Femur (tissue), 1 donor: ENCODE measurements around the gene PROSER3.
"Not testable (repeated sequence)": the region's sequence is repeated elsewhere in the genome, so short reads cannot be mapped to it uniquely, and the experiment has no call there.

Experiments
- DNase-seq: peaks from one replicate; pipeline ENCODE4 v3.0.0-alpha.2; 2017

Gene PROSER3

DNA sequence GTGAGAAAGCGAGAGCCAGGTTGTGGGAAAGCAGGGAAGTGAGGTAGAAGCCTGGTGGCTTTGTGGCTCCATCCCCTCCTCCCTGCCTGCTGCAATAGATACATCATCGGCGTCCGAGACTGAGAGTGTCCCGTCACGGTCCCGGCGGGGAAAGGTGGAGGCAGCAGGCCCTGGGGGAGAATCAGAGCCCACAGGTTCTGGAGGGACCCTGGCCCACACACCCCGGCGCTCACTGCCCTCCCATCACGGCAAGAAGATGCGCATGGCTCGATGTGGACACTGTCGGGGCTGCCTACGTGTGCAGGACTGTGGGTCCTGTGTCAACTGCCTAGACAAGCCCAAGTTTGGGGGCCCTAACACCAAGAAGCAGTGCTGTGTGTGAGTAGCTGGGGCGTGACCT lies 35.1 kb upstream of the PROSER3 start:
- DNase-seq: peak; percentile 8

DNA sequence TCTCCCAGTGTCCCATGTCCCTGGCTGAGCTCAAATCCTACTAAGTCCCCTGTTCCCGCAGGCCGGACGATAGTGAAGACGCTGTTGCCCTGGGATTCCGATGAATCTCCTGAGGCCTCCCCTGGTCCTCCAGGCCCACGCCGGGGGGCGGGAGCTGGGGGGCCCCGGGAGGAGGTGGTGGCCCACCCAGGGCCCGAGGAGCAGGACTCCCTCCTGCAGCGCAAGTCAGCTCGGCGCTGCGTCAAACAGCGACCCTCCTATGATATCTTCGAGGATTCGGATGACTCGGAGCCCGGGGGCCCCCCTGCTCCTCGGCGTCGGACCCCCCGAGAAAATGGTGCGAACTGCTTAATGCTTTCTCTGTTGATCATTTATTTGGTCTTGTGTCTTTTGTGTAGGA lies 34.3 kb upstream of the PROSER3 start:
- DNase-seq: no peak

DNA sequence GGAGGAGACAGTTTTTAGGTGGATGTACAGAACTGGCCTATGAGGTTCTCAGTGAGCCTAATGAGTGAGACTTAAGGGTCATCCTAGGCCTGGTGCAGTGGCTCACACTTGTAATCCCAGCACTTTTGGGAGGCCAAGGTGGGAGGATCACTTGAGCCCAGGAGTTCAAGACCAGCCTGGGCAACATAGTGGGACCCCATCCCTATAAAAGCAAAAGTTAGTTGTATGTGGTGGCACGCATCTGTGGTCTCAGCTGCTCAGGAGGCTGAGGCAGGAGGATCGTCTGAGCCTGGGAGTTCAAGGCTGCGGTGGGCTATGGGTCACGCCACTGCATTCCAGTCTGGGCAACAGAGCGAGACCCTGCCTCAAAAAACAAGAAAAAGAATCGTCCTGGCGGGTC lies 33.8 kb upstream of the PROSER3 start:
- DNase-seq: not testable (repeated sequence)

DNA sequence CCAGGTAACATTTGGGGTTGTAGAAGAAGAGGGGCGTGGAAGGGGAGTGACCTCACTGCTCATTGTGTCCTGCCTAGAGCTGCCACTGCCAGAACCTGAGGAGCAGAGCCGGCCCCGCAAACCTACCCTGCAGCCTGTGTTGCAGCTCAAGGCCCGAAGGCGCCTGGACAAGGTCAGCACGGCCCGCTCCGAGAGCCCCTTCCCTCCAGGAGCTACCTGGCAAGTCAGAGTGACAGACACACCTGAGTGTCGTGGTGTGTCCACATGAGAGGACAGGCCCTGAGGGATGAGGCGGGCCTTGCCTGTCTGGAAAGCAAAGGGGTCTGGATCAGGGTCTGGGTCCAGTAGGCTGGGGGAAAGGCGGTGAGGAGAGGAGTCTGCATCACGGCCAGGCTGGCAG lies 33.4 kb upstream of the PROSER3 start:
- DNase-seq: peak; percentile 14

DNA sequence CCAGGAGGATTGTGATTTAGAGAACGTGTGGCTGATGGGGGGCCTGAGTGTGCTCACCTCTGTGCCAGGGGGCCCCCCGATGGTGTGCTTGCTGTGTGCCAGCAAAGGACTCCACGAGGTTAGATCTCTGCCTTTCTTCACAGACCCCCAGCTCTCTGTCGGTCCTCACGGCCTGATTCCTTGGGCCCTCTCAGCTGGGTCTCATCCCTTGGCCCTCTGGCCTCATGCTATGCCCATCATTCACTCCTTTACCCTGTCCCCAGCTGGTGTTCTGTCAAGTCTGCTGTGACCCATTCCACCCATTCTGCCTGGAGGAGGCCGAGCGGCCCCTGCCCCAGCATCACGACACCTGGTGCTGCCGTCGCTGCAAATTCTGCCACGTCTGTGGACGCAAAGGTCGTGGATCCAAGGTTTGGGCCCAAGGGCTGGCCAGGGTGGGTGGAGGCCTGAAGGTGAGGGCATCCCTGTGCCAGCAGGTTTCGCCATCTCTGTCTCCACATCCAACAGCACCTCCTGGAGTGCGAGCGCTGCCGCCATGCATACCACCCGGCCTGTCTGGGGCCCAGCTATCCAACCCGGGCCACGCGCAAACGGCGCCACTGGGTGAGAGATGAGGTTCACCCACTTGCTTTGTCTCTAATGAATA lies 32.6 kb upstream of the PROSER3 start:
- no peak for DNase-seq

DNA sequence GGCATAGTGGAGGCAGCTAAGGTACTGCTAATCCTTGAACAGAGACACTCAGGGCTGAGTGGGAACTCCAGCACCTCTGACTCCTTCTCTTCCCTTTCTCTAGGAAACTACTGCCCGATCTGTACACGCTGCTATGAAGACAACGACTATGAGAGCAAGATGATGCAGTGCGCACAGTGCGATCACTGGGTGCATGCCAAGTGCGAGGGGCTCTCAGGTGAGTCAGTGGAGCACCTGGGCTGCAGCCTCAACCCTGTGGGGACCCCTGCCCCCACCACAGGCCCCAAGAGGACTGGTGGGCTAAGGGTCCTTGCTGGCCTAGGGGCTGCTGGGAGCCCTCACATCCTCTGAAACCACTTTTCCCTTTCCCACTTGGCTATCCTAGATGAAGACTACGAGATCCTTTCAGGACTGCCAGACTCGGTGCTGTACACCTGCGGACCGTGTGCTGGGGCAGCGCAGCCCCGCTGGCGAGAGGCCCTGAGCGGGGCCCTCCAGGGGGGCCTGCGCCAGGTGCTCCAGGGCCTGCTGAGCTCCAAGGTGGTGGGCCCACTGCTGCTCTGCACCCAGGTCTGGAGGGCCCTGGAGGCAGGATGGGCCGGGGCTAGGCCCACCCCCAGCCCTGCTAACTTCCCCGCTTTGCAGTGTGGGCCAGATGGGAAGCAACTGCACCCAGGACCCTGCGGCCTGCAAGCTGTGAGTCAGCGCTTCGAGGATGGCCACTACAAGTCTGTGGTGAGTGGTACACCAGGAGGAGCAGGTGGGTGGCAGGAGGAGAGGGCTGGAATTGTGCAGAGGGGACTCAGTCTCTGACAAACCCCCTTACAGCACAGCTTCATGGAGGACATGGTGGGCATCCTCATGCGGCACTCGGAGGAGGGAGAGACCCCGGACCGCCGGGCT lies 30.7 kb upstream of the PROSER3 start:
- no peak for DNase-seq

DNA sequence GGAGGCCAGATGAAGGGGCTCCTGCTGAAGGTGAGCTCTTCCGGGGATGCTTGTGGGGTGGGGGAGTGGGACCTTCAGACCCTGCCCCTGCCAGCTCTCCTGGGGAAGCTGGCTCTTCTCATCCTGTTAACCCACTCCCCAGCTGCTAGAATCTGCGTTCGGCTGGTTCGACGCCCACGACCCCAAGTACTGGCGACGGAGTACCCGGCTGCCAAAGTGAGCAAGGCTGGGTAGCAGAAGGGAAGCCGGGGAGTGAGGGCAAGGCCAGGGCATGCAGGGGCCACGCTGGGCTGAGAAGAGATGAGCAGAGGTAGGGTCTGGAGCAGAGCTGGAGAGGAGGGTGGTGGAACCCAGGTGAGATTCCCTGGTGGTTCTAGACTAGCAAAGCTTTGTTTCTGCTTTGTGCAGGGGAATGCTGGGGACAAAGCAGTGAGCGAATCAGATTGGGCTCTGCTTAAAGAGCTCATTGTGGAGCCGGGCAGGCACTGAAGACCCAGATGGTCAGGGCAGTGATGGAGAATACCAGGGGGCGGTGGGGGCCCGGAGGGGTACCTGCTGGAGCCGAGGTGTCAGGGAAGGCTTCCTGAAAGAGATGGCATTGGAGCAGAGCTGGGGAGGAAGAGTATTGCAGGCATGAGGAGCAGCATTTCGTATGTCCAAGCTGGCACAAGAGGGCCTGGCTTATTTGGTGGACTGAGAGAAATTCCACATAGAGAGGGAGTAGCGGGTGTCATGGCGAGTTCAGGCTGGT lies 29.8 kb upstream of the PROSER3 start:
- no peak for DNase-seq

DNA sequence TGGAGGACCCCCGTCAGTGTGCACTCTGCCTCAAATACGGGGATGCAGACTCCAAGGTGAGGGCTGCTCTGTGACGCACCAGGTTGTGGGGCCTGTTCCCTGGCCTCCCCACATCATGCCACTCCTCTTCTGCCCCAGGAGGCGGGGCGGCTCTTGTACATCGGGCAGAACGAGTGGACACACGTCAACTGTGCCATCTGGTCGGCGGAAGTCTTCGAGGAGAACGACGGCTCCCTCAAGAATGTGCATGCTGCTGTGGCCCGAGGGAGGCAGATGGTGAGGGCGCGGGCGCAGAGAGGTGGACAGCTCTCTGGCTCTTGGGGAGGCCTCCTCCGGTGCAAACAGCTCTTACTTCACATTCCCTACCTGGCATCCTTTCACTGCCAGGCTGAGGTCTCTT lies 29.0 kb upstream of the PROSER3 start:
- DNase-seq: no peak

DNA sequence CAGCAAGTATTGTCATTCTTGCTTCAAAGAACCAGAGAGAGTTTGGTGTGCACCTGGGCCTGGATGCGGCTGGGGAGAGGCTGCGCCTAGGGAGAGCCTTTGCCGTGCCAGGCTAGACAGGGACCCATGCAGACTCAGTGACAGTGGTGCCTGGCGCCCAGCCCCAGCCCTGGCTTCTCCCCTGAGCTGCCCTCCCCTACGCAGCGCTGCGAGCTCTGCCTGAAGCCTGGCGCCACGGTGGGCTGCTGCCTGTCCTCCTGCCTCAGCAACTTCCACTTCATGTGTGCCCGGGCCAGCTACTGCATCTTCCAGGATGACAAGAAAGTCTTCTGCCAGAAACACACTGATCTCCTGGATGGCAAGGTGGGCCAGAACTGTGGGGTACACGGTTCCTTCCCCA lies 28.2 kb upstream of the PROSER3 start:
- DNase-seq: no peak

DNA sequence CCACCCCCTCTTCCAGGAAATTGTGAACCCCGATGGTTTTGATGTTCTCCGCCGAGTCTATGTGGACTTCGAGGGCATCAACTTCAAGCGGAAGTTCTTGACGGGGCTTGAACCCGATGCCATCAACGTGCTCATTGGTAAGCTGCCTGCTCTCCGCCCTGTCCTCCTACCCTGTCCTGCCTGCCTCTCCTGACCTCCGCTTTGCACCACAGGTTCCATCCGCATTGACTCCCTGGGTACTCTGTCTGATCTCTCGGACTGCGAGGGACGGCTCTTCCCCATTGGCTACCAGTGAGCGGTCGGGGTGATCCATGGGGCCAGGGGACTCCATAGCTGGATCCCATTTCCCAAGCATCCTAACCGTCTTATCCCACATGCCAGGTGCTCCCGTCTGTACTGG lies 27.6 kb upstream of the PROSER3 start:
- DNase-seq: no peak

DNA sequence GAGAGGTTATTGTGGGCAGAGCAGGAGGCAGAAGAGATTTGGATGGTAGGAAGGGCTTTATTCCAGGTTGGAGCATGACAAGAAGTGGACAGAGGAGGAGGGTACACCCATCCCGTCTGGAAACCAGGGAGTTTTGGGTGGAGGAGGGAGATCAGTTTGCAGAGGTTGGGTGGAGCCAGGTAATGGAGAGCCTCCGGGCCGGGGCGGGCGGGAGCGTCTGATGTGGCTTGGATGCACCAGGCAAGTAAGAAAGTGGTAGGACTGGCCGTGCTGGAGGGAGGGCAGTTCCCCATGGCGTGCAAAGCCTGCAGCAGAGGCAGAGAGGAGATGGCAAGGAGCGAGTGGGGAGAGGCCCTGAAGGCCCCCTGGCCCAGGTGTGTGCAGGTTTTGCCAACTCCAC lies 26.6 kb upstream of the PROSER3 start:
- no peak for DNase-seq

DNA sequence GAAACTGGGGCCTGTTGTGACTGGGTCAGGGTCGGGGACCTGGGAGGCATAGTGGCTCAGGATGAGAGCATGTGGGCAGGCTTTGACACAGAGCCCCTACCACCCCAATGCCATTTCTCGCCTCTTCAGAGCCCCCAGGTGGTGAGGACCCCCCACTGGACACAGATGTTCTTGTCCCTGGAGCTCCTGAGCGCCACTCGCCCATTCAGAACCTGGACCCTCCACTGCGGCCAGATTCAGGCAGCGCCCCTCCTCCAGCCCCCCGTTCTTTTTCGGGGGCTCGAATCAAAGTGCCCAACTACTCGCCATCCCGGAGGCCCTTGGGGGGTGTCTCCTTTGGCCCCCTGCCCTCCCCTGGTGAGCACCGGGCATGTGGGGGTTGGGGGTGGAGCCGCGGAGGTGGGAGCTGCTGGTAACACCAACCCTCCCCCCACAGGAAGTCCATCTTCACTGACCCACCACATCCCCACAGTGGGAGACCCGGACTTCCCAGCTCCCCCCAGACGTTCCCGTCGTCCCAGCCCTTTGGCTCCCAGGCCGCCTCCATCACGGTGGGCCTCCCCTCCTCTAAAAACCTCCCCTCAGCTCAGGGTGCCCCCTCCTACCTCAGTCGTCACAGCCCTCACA lies 26.1 kb upstream of the PROSER3 start:
- no peak for DNase-seq

DNA sequence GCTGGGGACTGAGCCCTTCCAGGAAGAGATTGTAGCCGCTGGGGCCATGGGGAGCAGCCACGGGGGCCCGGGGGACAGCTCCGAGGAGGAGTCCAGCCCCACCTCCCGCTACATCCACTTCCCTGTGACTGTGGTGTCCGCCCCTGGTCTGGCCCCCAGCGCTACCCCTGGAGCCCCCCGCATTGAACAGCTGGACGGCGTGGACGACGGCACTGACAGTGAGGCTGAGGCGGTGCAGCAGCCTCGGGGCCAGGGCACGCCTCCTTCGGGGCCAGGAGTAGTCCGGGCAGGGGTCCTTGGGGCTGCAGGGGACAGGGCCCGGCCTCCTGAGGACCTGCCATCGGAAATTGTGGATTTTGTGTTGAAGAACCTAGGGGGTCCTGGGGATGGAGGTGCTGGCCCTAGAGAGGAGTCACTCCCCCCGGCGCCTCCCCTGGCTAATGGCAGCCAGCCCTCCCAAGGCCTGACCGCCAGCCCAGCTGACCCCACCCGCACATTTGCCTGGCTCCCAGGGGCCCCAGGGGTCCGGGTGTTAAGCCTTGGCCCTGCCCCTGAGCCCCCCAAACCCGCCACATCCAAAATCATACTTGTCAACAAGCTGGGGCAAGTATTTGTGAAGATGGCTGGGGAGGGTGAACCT lies 25.3 kb upstream of the PROSER3 start:
- no peak for DNase-seq

DNA sequence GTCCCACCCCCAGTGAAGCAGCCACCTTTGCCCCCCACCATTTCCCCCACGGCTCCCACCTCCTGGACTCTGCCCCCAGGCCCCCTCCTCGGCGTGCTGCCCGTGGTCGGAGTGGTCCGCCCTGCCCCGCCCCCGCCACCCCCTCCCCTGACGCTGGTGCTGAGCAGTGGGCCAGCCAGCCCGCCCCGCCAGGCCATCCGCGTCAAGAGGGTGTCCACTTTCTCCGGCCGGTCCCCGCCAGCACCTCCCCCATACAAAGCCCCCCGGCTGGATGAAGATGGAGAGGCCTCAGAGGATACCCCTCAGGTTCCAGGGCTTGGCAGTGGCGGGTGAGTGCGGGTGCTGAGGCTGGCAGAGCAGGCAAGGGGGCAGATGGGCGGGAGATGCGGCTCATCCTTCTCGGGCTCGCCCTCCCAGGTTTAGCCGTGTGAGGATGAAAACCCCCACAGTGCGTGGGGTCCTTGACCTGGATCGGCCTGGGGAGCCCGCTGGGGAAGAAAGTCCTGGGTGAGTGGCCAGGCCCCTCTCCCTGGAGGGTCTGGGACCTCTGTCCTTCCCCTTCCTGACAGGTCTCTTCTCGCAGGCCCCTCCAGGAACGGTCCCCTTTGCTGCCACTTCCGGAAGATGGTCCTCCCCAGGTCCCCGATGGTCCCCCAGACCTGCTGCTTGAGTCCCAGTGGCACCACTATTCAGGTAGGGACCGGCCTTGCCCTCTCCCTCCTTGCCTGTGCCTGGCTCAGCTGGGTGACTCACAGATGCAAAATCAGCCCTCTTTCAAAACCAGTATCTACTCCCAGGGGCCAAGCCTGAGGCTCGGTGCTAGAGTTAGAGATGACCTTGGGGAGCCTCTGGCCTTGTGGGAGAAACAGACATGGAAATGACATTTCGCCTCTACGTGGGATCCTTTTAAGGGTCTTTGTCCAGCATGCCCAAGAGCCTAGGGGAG lies 24.5 kb upstream of the PROSER3 start:
- DNase-seq: no peak

DNA sequence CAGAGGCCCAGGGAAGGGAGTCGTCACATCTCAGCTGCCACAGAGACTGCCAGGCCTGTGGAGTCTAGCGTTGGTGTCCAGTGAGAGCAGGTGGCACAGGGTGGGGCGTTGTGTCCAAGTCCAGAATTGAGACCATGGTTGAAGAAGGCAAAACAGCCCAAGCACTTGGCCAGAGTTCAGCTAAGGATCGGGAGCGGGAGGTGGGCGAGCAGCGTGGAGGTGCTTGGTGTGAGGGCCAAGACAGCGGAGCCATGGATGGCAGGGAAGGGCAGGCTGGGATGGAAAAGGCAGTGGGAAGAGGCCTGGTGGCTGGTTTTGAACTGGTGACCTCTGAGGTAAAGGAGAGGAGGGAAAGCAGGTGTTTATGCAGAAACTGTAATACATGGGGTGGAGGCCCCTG lies 23.7 kb upstream of the PROSER3 start:
- DNase-seq: no peak

DNA sequence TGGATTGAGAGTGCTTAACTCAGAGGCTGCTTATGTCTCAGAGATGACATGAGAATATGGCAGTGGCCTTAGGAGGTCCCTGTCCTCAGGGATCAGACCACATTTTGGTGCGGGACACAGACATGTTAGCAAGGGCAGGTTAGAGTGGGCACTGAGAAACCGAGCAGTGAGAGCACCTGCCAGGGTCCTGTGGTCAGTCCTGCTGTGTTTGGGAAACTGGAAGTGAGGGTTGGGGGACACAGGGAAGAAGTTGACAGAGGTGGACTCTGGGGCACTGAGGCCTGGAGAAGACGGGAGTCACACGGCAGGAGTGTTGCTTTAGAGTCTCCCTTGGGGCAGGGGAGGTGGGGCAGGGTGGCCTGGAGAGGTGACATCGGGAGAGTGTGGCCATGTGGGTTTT lies 23.1 kb upstream of the PROSER3 start:
- DNase-seq: no peak

DNA sequence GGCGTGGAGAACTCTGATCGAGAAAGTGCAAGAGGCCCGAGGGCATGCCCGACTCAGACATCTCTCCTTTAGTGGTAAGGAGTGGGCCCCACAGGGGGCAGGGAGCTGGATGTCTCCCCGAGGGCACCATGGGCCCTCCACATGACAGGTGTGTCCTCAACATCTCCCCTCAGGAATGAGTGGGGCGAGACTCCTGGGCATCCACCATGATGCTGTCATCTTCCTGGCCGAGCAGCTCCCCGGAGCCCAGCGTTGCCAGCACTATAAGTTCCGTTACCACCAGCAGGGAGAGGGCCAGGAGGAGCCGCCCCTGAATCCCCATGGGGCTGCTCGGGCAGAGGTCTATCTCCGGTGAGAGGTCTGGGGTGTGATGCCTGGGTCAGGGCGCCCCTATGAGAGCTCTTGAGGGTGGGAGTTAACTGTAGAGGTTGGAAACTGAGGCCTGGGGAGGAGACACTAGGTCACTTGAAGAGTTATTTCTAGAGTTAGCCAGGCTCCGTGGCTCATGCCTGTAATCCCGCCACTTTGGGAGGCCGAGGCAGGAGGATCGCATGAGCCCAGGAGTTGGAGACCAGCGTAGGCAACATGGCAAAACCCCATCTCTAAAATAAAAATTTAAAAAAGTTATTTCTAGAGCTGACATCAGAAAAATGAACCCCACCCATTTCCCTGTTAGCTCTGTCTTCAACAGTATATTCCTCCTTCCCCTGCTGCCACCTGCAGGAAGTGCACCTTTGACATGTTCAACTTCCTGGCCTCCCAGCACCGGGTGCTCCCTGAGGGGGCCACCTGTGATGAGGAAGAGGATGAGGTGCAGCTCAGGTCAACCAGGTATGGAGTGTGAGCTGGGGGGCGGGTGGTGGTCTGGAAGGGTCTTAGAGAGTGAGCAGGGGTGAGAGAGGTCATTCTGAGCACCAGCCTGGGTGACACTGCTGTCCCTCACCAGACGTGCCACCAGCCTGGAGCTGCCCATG lies 20.8 kb upstream of the PROSER3 start:
- no peak for DNase-seq

DNA sequence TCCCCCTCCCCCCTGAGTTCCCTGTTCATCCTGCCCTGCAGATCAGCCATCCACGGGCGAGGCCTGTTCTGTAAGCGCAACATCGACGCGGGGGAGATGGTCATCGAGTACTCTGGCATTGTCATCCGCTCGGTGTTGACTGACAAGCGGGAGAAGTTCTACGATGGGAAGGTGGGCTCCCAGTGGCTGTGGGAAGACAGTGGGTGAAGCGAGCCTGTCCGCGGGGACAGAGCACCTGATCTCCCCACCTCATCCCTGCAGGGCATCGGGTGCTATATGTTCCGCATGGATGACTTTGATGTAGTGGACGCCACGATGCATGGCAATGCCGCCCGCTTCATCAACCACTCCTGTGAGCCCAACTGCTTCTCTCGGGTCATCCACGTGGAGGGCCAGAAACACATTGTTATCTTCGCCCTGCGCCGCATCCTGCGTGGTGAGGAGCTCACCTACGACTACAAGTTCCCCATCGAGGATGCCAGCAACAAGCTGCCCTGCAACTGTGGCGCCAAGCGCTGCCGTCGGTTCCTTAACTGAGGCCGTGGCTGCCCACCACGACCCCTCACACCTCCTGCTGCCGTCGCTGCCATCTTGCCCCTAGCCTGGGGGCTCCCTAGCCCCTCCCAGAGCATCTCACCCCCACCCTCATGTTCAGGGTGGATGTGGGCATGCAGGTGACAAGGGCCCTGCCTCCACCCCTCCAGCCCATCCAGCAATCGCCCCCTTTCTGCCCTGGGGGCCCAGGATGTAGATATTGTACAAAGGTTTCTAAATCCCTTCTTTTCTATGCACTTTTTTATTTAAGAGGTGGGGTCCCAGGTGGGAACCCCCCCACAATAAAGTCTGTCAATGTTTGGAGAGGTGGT lies 19.7 kb upstream of the PROSER3 start:
- DNase-seq: no peak

DNA sequence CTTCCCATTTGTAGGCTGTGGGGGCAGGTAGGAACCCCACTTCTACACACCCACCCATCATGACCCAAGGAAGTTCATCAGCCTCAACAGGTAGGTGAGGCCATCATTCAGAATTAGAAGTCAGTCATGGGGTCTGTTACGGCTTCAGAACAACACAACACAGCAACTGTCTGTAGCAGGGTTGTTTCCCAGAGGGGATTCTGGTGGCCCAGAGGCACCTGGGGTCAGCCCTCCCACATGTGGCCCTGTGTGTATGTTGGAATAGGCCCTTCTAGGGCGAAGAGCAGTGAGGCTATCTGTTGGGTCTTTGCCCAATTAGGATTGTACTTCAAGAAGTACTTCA lies 19.1 kb upstream of the PROSER3 start:
- DNase-seq: no peak
